GM19099 (cell line): ENCODE results near the gene CD74.
A peak's percentile ranks its signal among the peaks of the same experiment; 100 is the strongest.

Experiments
- POLR2A ChIP-seq: IDR thresholded peaks from 3 replicates; pipeline ENCODE4 v1.6.1; 2011; ENCODE audit warnings: low read depth; ENCODE audit not compliant: insufficient read length; ENCODE audit errors: extremely low read depth

The CD74 gene

GRCh38 chr5:150368526-150368925 lies 44.2 kb downstream of the CD74 start:
- no peak for TF ChIP-seq POLR2A

GRCh38 chr5:150364004-150364403 lies 48.7 kb downstream of the CD74 start:
- TF ChIP-seq POLR2A = no peak

GRCh38 chr5:150363185-150363584 lies 49.5 kb downstream of the CD74 start:
- TF ChIP-seq POLR2A = no peak

GRCh38 chr5:150361301-150361700 lies 51.4 kb downstream of the CD74 start:
- TF ChIP-seq POLR2A = no peak

- TF ChIP-seq POLR2A = no peak
Measured at GRCh38 chr5:150358261-150359095, 54.2 kb downstream of the CD74 start.

GRCh38 chr5:150357326-150358260 lies 55.1 kb downstream of the CD74 start, which contains the start of gene TCOF1:
Gene TCOF1 (plus strand): TSS chr5:150357697. CDS start chr5:150357747, 50 bp downstream.
- TF ChIP-seq POLR2A = peak; percentile 61

- TF ChIP-seq POLR2A = no peak
Measured at GRCh38 chr5:150356575-150357294, 56.0 kb downstream of the CD74 start.

GRCh38 chr5:150355791-150356190 lies 56.9 kb downstream of the CD74 start:
- TF ChIP-seq POLR2A = no peak

GRCh38 chr5:150353032-150353675 lies 59.6 kb downstream of the CD74 start:
- no peak for TF ChIP-seq POLR2A

GRCh38 chr5:150352244-150353031 lies 60.3 kb downstream of the CD74 start:
- no peak for TF ChIP-seq POLR2A
